Rectal smooth muscle tissue (tissue), 1 donor: Measurements from ENCODE around the gene NOP10.

ENCODE experiments used
- H3K27ac ChIP-seq: one replicate; pipeline ENCODE4 v1.7.0; 2013; ENCODE audit warnings: low read depth, low read length, inconsistent platforms
- H3K27me3 ChIP-seq: one replicate; pipeline ENCODE4 v1.7.0; 2013; ENCODE audit warnings: low read length; ENCODE audit not compliant: control insufficient read depth, insufficient read depth
- H3K36me3 ChIP-seq: one replicate; pipeline ENCODE4 v1.7.0; 2013; ENCODE audit warnings: low read length; ENCODE audit not compliant: control insufficient read depth, insufficient read depth
- H3K4me1 ChIP-seq: one replicate; pipeline ENCODE4 v1.7.0; 2013; ENCODE audit warnings: low read length; ENCODE audit not compliant: control insufficient read depth, insufficient read depth
- H3K4me3 ChIP-seq: one replicate; pipeline ENCODE4 v1.7.0; 2013; ENCODE audit warnings: low read length
- H3K9ac ChIP-seq: one replicate; pipeline ENCODE4 v1.7.0; 2013; ENCODE audit warnings: low read length

The NOP10 gene

GRCh38 chr15:34318277-34319079 is 24.5 kb downstream of the NOP10 start:
- H3K4me3 ChIP-seq = peak overlapping the region; percentile 84
- H3K27ac ChIP-seq = peak overlapping the region; percentile 43
- no peaks in the 10 kb centered on the region for H3K36me3 ChIP-seq
- H3K27me3 ChIP-seq = no peaks in the 10 kb centered on the region
- H3K4me1 ChIP-seq = no peaks in the 10 kb centered on the region
- H3K9ac ChIP-seq = peak overlapping the region; percentile 32

- H3K4me3 ChIP-seq = no peak overlapping the region
- no peaks in the 10 kb centered on the region for H3K27me3 ChIP-seq
- H3K4me1 ChIP-seq = no peaks in the 10 kb centered on the region
Measured at GRCh38 chr15:34314491-34315490, 28.1 kb downstream of the NOP10 start.

GRCh38 chr15:34311563-34311962 is 31.4 kb downstream of the NOP10 start:
- H3K4me1 ChIP-seq = no peaks in the 10 kb centered on the region
- no peak overlapping the region for H3K27ac ChIP-seq
- no peak overlapping the region for H3K4me3 ChIP-seq
- H3K9ac ChIP-seq = no peak overlapping the region
- H3K27me3 ChIP-seq = no peaks in the 10 kb centered on the region
- no peaks in the 10 kb centered on the region for H3K36me3 ChIP-seq

More at GRCh38 chr15:34314491-34315490, 28.1 kb downstream of the NOP10 start:
- H3K9ac ChIP-seq = no peak overlapping the region
- H3K27ac ChIP-seq = no peak overlapping the region
- H3K36me3 ChIP-seq = no peaks in the 10 kb centered on the region

- Histone ChIP-seq H3K27ac (no peak overlapping the region), H3K4me1 (no peaks in the 10 kb centered on the region), H3K36me3 (no peaks in the 10 kb centered on the region), H3K27me3 (no peaks in the 10 kb centered on the region), H3K4me3 (no peak overlapping the region), H3K9ac (no peak overlapping the region)
Measured at GRCh38 chr15:34304613-34305012, 38.3 kb downstream of the NOP10 start.

GRCh38 chr15:34301058-34301457 is 41.9 kb downstream of the NOP10 start:
- no peaks in the 10 kb centered on the region for H3K36me3 ChIP-seq
- no peak overlapping the region for H3K4me3 ChIP-seq
- no peaks in the 10 kb centered on the region for H3K4me1 ChIP-seq
- H3K9ac ChIP-seq = no peak overlapping the region
- H3K27ac ChIP-seq = no peak overlapping the region
- H3K27me3 ChIP-seq = no peaks in the 10 kb centered on the region

GRCh38 chr15:34297059-34297458 is 45.9 kb downstream of the NOP10 start:
- no peak overlapping the region for H3K4me3 ChIP-seq
- H3K36me3 ChIP-seq = no peaks in the 10 kb centered on the region
- no peaks in the 10 kb centered on the region for H3K4me1 ChIP-seq
- no peak overlapping the region for H3K9ac ChIP-seq
- no peaks in the 10 kb centered on the region for H3K27me3 ChIP-seq
- no peak overlapping the region for H3K27ac ChIP-seq

GRCh38 chr15:34292621-34293020 is 50.3 kb downstream of the NOP10 start:
- Histone ChIP-seq H3K4me1 (no peaks in the 10 kb centered on the region), H3K9ac (no peak overlapping the region), H3K4me3 (no peak overlapping the region), H3K36me3 (no peaks in the 10 kb centered on the region), H3K27ac (no peak overlapping the region), H3K27me3 (no peaks in the 10 kb centered on the region)
